Ectodermal cell (in vitro differentiated cells): ENCODE measurements around the gene PTH1R.

Experiments
- H3K27ac ChIP-seq: 2 replicates; pipeline ENCODE4 v1.7.0; 2013; ENCODE audit warnings: mild to moderate bottlenecking, low read depth, low read length; ENCODE audit not compliant: insufficient read depth, poor library complexity, severe bottlenecking
- H3K27me3 ChIP-seq: 2 replicates; pipeline ENCODE4 v1.7.0; 2013; ENCODE audit warnings: mild to moderate bottlenecking, low read length; ENCODE audit not compliant: insufficient read depth, control insufficient read depth, poor library complexity, severe bottlenecking
- H3K36me3 ChIP-seq: one replicate; pipeline ENCODE4 v1.7.0; 2013; ENCODE audit warnings: low read length; ENCODE audit not compliant: control insufficient read depth, insufficient read depth
- H3K4me1 ChIP-seq: one replicate; pipeline ENCODE4 v1.7.0; 2013; ENCODE audit warnings: low read length; ENCODE audit not compliant: control insufficient read depth, insufficient read depth
- H3K4me3 ChIP-seq: 2 replicates; pipeline ENCODE4 v1.7.0; 2013; ENCODE audit warnings: low read depth, low read length, control low read depth; ENCODE audit not compliant: insufficient read depth
- H3K9me3 ChIP-seq: 2 replicates; pipeline ENCODE4 v1.7.0; 2013; ENCODE audit warnings: mild to moderate bottlenecking, low read length, moderate library complexity; ENCODE audit not compliant: control insufficient read depth
- WGBS, 2 experiments: methylation state at CpG; one replicate each; pipeline ENCODE4 v1.1.7; 2013; ENCODE audit warnings: missing lambda C conversion rate in 2 of 2; 5-methylcytosine and 5-hydroxymethylcytosine counted together

Gene PTH1R

GRCh38 chr3:46871222-46871621, 6.3 kb upstream of the PTH1R start:
- H3K4me1 ChIP-seq, result peaks cover 29% of the 10 kb centered on the region
- WGBS, 2 experiments, result 93 to 96% methylated on average over 10 of the region's 10 CpGs
- no peak overlapping the region for H3K4me3 ChIP-seq
- no peaks in the 10 kb centered on the region for H3K36me3 ChIP-seq
- peaks cover 3% of the 10 kb centered on the region for H3K27me3 ChIP-seq
- H3K27ac ChIP-seq, result no peak overlapping the region
- H3K9me3 ChIP-seq, result no peaks in the 10 kb centered on the region

- H3K27me3 ChIP-seq, result peaks cover 3% of the 10 kb centered on the region
- H3K4me3 ChIP-seq, result no peak overlapping the region
- WGBS, 2 experiments, result 92 to 93% methylated on average over 5 of the region's 5 CpGs
- peaks cover 42% of the 10 kb centered on the region for H3K4me1 ChIP-seq
- H3K36me3 ChIP-seq, result no peaks in the 10 kb centered on the region
- H3K9me3 ChIP-seq, result no peaks in the 10 kb centered on the region
- no peak overlapping the region for H3K27ac ChIP-seq
These were observed 4.0 kb upstream of the PTH1R start for GRCh38 chr3:46873521-46873920.

DNA sequence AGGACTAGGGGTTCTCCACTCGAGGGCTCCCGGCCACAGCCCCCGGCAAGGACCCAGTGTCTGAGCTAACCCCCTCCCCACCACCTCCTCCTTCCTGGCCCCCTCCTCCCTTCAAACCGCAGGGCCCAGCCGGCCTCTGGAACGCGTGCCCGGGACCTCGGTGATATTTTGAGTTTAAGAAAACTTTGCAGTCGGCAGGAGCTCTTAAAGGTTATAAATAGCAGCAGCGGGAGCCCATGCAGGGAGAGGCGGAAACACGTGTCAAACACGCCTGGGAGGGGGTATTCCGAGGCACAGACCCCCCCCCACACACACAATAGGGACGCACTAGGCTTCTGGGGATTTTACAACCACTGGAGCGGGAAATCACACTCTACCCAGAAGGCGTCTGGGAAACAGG, 3.1 kb upstream of the PTH1R start:
- no peaks in the 10 kb centered on the region for H3K9me3 ChIP-seq
- 56 to 62% methylated on average over 18 of the region's 18 CpGs for WGBS, 2 experiments
- no peak overlapping the region for H3K27ac ChIP-seq
- peaks cover 8% of the 10 kb centered on the region for H3K27me3 ChIP-seq
- H3K4me1 ChIP-seq, result peaks cover 42% of the 10 kb centered on the region
- no peaks in the 10 kb centered on the region for H3K36me3 ChIP-seq
- no peak overlapping the region for H3K4me3 ChIP-seq

GRCh38 chr3:46875560-46875959, 2.0 kb upstream of the PTH1R start:
- Histone ChIP-seq H3K9me3 (no peaks in the 10 kb centered on the region), H3K4me1 (peaks cover 42% of the 10 kb centered on the region), H3K27ac (no peak overlapping the region), H3K36me3 (no peaks in the 10 kb centered on the region), H3K27me3 (peaks cover 19% of the 10 kb centered on the region), H3K4me3 (no peak overlapping the region)
- 93 to 96% methylated on average over 9 of the region's 9 CpGs for WGBS, 2 experiments

GRCh38 chr3:46876313-46877300, 914 bp upstream of the PTH1R start:
- 86 to 90% methylated on average over 10 of the region's 10 CpGs for WGBS, 2 experiments
- H3K27me3 ChIP-seq, result peaks cover 29% of the 10 kb centered on the region
- peaks cover 46% of the 10 kb centered on the region for H3K4me1 ChIP-seq

DNA sequence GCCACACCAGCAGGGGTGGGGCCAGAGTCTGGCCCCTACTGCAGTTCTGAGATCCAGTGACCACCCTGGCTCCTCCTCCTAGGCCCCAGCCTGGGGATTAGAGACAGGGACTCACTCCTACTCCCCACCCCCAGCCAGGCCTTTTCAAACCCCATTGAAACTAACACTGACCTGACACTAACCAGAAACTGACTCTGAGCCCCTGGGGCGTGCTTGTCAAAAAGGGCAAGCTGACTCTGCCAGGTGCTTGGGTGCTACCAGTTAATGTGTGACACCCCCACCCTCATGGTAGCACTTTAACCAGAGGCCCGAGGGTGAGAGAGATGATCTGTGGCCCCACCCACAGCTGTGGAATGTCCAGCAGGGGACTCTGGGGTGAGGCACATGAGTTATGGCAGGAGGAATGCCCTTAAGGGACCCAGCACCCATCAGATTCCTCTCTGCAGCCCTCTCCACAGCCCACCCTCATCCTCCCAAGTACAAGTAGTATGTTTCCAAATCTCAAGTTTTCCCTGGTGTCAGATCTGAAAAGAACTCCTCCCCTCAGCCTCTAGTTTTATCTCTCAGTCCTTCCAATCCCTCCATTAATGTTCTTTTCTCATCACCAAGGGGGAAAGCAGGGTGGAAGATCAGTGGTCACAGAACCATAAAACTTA, 1.4 kb downstream of the PTH1R start:
- Histone ChIP-seq H3K36me3 (no peaks in the 10 kb centered on the region), H3K27me3 (peaks cover 49% of the 10 kb centered on the region), H3K4me3 (no peak overlapping the region), H3K4me1 (peaks cover 33% of the 10 kb centered on the region), H3K9me3 (no peaks in the 10 kb centered on the region), H3K27ac (peak overlapping the region; percentile 36)
- 37 to 40% methylated on average over 2 of the region's 2 CpGs for WGBS, 2 experiments

More at GRCh38 chr3:46876313-46877300, 914 bp upstream of the PTH1R start:
- Histone ChIP-seq H3K27ac (no peak overlapping the region), H3K36me3 (no peaks in the 10 kb centered on the region), H3K9me3 (no peaks in the 10 kb centered on the region), H3K4me3 (no peak overlapping the region)

- H3K27me3 ChIP-seq, result peaks cover 70% of the 10 kb centered on the region
These were observed 3.5 kb downstream of the PTH1R start for GRCh38 chr3:46880884-46881595.

GRCh38 chr3:46881596-46882376, 4.3 kb downstream of the PTH1R start:
- Histone ChIP-seq H3K27ac (no peak overlapping the region), H3K9me3 (no peaks in the 10 kb centered on the region), H3K27me3 (peaks cover 77% of the 10 kb centered on the region), H3K36me3 (no peaks in the 10 kb centered on the region), H3K4me1 (peaks cover 31% of the 10 kb centered on the region), H3K4me3 (peak overlapping the region; percentile 53)
- 0 to 1% methylated on average over 76 to 83 of the region's 83 CpGs for WGBS, 2 experiments

More at GRCh38 chr3:46880884-46881595, 3.5 kb downstream of the PTH1R start:
- Histone ChIP-seq H3K9me3 (no peaks in the 10 kb centered on the region), H3K4me1 (peaks cover 36% of the 10 kb centered on the region), H3K36me3 (no peaks in the 10 kb centered on the region), H3K4me3 (peak overlapping the region; percentile 53), H3K27ac (no peak overlapping the region)
- 13 to 14% methylated on average over 27 to 29 of the region's 29 CpGs for WGBS, 2 experiments

- H3K27ac ChIP-seq, result no peak overlapping the region
- peaks cover 79% of the 10 kb centered on the region for H3K27me3 ChIP-seq
- peaks cover 31% of the 10 kb centered on the region for H3K4me1 ChIP-seq
- WGBS, 2 experiments, result 0 to 1% methylated on average over 72 of the region's 72 CpGs
- H3K9me3 ChIP-seq, result no peaks in the 10 kb centered on the region
- H3K36me3 ChIP-seq, result no peaks in the 10 kb centered on the region
- peak overlapping the region; percentile 53 for H3K4me3 ChIP-seq
These were observed 5.0 kb downstream of the PTH1R start for GRCh38 chr3:46882377-46883053.
